ENCODE results near the gene ALDH1A2.

Gene ALDH1A2

GRCh38 chr15:57925650-57926049 is 139.9 kb downstream of the ALDH1A2 start:
- in situ Hi-C loops (cut with MboI; ENCODE audit: low sequenced_read_pairs, unreplicated experiment), result no loop called here
- no peak for TF ChIP-seq CTCF (IDR thresholded peaks at IDR 0.05; ENCODE audit: borderline replicate concordance, control extremely low read depth, extremely low read depth, insufficient read depth, missing control alignments)
- no peak for DNase-seq (ENCODE audit: low spot score)

GRCh38 chr15:57924598-57924997 is 140.9 kb downstream of the ALDH1A2 start:
- in situ Hi-C loops (cut with MboI; ENCODE audit: low sequenced_read_pairs, unreplicated experiment), result no loop called here
- no peak for DNase-seq (ENCODE audit: low spot score)
- TF ChIP-seq CTCF (IDR thresholded peaks at IDR 0.05; ENCODE audit: borderline replicate concordance, control extremely low read depth, extremely low read depth, insufficient read depth, missing control alignments), result no peak

- no peak for TF ChIP-seq CTCF (IDR thresholded peaks at IDR 0.05; ENCODE audit: borderline replicate concordance, control extremely low read depth, extremely low read depth, insufficient read depth, missing control alignments)
- in situ Hi-C loops (cut with MboI; ENCODE audit: low sequenced_read_pairs, unreplicated experiment), result no loop called here
- DNase-seq (ENCODE audit: low spot score), result no peak
Measured at GRCh38 chr15:57923750-57924149, 141.8 kb downstream of the ALDH1A2 start.

- no peak for DNase-seq (ENCODE audit: low spot score)
- no peak for TF ChIP-seq CTCF (IDR thresholded peaks at IDR 0.05; ENCODE audit: borderline replicate concordance, control extremely low read depth, extremely low read depth, insufficient read depth, missing control alignments)
- in situ Hi-C loops (cut with MboI; ENCODE audit: low sequenced_read_pairs, unreplicated experiment), result no loop called here
Measured at GRCh38 chr15:57923306-57923705, 142.2 kb downstream of the ALDH1A2 start.

GRCh38 chr15:57922776-57923175 is 142.7 kb downstream of the ALDH1A2 start:
- no peak for DNase-seq (ENCODE audit: low spot score)
- in situ Hi-C loops (cut with MboI; ENCODE audit: low sequenced_read_pairs, unreplicated experiment), result no loop called here
- TF ChIP-seq CTCF (IDR thresholded peaks at IDR 0.05; ENCODE audit: borderline replicate concordance, control extremely low read depth, extremely low read depth, insufficient read depth, missing control alignments), result no peak

GRCh38 chr15:57921371-57921770 is 144.1 kb downstream of the ALDH1A2 start:
- no peak for TF ChIP-seq CTCF (IDR thresholded peaks at IDR 0.05; ENCODE audit: borderline replicate concordance, control extremely low read depth, extremely low read depth, insufficient read depth, missing control alignments)
- no peak for DNase-seq (ENCODE audit: low spot score)
- in situ Hi-C loops (cut with MboI; ENCODE audit: low sequenced_read_pairs, unreplicated experiment), result no loop called here

- no peak for DNase-seq (ENCODE audit: low spot score)
- in situ Hi-C loops (cut with MboI; ENCODE audit: low sequenced_read_pairs, unreplicated experiment), result no loop called here
Measured at GRCh38 chr15:57920911-57921310, 144.6 kb downstream of the ALDH1A2 start.

More at GRCh38 chr15:57920911-57921310, 144.6 kb downstream of the ALDH1A2 start:
- TF ChIP-seq CTCF (IDR thresholded peaks at IDR 0.05; ENCODE audit: borderline replicate concordance, control extremely low read depth, extremely low read depth, insufficient read depth, missing control alignments), result no peak

Data from GM13976 (cell line).